ENCODE data around the gene MAEL.

DNA sequence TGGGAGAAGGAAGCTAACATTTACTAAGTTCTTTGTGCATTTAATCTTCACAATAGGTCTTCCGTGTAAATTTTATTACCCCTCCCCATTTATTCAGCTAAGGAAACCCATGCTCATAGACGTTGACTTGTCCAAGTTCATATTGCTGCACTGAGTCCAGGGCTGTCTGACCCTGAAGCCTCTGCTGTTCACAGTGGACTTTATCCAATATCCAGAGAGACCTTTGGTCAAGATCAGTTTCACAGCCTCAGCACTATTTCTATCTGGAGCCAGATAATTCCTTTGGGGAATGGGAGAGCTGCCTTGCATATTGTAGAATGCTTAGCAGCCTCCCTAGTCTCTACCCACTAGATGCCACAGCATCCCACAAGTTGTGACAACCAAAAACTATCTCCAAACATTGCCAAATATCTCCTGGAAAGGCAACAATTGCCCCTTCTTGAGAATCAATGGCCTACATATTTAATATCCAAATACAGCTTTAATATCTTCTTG lies 40.2 kb upstream of the MAEL start:
- TF ChIP-seq, protein P1, sequence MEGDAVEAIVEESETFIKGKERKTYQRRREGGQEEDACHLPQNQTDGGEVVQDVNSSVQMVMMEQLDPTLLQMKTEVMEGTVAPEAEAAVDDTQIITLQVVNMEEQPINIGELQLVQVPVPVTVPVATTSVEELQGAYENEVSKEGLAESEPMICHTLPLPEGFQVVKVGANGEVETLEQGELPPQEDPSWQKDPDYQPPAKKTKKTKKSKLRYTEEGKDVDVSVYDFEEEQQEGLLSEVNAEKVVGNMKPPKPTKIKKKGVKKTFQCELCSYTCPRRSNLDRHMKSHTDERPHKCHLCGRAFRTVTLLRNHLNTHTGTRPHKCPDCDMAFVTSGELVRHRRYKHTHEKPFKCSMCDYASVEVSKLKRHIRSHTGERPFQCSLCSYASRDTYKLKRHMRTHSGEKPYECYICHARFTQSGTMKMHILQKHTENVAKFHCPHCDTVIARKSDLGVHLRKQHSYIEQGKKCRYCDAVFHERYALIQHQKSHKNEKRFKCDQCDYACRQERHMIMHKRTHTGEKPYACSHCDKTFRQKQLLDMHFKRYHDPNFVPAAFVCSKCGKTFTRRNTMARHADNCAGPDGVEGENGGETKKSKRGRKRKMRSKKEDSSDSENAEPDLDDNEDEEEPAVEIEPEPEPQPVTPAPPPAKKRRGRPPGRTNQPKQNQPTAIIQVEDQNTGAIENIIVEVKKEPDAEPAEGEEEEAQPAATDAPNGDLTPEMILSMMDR (IDR thresholded peaks at IDR 0.05): no peak
- TF ChIP-seq EP300 (IDR thresholded peaks at IDR 0.05) (no peak), POLR2AphosphoS5 (IDR thresholded peaks at IDR 0.05) (no peak), POLR2A (IDR thresholded peaks at IDR 0.05) (no peak)

Measured in gastroesophageal sphincter (tissue), 3 donors.